HG02798 (cell line): Measurements from ENCODE around the gene GHRL.

ENCODE experiments used
- ATAC-seq: cut with Tn5 transposase; IDR thresholded peaks from one replicate; pipeline ENCODE4 v1.9.1; 2021; ENCODE audit warnings: mild to moderate bottlenecking; ENCODE audit not compliant: unreplicated experiment, poor library complexity

Gene GHRL

GRCh38 chr3:10248984-10249748, 43.6 kb downstream of the GHRL start:
- no peak for ATAC-seq

DNA sequence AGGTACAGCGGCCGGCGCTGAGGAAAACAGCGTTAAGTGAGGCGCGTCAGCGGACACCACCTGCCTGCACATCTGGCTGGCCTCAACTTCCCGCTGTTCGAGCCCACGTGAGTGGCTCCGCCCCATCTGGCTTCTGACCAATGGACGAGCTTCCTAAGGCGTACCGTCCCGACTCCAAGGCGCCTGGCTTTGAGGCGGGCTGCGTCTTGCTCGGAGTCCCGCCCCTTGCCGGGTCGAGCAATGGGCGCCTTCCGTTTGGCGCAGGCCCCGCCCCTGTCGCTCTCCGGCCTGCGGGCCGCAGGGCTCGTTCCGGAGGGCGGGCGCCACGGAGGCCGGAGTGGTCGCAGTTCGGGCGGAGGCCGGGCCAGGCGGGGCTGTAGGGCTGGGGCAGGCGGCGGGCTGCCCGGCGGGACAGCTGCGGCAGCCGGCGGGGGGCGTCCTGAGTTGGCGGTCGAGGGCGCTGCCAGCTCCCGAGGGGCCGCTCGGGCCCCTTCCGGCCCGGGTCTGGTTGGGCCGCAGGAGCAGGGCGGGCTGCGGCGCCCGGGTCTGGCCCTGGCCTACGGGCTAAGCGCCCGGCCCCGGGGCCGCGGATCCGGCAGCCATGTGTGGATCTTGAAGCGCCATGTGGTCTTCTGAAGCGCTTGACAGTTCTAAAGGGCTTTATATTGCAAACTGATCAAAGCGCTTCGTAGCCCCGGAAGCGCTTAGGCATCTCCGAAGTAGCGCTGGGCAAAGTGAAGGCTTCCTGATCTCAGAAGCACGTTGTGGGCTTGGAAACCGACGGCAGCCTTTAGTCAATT, 44.4 kb downstream of the GHRL start, which contains the start of gene TATDN2:
Gene TATDN2 (plus strand): TSS at position 276 of the 800 bp plus-strand sequence. CDS start 742 bp downstream, outside the sequence.
- peak; percentile 96 for ATAC-seq

DNA sequence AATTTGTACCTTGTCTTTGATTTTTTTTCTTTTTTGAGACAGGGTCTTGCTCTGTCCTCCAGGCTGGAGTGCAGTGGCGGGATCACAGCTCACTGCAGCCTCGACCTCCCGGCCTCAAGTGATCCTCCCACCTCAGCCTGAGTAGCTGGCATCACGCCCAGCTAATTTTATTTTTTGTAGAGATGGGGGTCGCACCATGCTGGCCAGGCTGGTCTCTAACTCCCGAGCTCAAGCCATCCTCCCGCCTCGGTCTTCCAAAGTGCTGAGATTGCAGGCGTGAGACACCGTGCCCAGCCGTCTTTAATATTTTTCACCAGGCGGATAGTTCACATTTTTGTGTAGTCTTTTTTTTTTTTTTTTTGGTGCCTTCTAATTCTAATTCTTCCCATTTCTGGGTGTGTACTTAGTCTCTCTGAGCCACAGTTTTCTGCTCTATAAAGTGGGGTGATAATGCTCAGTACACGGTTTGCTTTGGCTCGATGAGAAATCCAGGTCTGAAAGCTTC, 45.0 kb downstream of the GHRL start:
- no peak for ATAC-seq

DNA sequence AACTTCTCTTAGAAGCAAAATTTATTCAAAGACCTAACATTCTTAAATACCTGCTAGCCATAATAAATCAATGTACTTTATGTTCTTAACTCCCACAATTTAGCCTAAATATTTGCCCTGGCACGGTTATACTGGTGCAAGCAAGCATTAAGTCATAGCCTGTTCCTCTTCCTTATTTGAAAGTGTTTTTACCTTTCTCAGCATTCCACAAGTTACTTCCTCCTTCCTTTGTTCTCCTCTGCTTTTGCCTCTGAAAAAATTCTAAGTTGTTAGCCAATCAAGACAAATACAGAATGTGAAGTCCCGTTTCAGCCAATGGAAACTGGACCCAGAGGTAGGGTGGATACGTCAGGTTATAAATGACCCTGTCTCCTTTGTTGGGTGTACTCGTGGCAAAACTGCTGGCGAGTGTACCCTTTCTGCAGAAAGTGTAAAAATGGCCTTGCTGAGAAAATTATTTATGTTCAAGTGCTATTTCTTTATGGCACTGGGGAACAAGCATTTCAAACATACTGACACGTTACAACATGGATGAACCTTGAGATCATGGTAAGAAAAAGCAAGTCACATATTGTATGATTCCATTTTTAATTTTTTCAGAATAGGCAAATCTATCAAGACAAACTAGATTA, 47.5 kb downstream of the GHRL start:
- ATAC-seq, result no peak

DNA sequence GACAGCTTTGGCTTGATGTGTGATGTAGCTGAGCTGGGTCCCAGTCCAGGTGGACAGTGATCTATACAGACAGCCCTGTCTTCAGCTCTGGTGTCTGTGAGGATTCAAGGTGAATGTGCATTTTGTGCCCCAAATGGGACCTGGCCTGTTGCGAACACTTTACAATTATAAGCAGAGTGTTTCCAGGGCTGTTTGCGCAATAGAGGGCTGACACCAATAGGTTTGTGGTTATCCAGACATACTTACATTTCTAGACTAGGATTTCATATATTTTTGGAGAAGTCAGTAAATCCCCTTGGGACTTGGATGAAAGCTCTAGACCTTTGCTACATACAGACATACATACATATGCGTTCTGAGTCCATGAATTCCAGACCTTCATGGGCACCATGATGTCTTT, 48.7 kb downstream of the GHRL start:
- no peak for ATAC-seq

- ATAC-seq, result no peak
These were observed 50.3 kb downstream of the GHRL start for GRCh38 chr3:10242182-10243065.

DNA sequence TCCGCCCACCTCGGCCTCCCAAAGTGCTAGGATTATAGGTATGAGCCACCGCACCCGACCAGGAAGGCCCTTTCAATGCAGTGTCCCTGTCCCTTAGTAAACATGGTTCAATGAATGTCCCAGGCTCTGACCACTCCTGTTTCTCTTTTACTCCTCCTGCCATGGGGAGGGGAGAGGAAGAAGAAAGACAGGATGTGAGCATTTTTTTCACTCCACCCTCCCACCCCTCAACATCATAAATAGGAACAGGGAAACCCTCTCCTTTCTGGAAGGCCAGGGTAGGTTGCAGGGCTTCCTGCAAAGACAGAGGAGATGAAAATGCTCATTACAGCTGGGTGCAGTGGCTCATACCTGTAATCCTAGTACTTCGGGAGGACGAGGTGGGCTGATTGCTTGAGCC, 51.9 kb downstream of the GHRL start:
- ATAC-seq, result no peak

DNA sequence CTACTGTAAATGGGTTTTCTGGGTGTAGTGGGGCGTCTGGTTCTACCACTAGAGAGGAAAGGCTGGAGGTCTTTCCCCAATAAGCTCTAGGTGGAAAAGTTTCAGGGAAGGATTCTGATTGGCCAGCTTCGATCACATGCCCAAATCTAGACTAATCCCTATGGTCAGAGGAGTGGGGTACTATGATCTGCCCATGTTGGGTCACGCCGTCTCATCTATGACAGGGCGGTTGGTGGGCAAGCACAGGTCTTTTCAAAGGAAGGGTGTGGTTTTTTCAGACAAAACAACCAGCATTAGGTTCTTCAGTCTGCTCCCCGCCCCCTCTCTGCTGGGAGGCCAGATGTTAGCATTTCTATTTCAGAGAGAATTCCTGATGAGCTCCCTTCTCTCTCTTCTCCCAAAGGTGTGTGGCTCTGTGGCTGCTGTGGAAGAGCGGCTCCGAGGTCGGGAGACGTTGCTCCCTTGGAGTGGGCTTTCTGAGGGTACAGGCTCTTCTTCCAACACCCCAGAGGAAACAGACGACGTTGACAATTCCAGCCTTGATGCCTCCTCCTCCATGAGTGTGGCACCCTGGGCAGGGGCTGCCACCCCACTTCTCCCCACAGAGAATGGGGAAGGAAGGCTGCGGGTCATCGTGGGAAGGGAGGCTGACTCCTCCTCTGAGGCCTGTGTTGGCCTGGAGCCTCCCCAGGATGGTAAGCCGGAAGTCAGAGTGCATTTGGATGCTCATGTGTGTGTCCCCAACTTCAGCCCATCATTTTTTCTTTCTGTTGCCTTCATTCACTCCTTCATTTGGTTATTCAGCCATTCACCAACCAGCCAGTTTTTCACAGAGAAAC, 54.2 kb downstream of the GHRL start:
- ATAC-seq, result no peak
